ENCODE measurements around the gene PRKG1.

Gene PRKG1

GRCh38 chr10:52250510-52250909, 1176.2 kb downstream of the PRKG1 start:
- DNase-seq (ENCODE audit: low read depth, low spot score): no peak

- DNase-seq (ENCODE audit: low read depth, low spot score): no peak
Observed at GRCh38 chr10:52252307-52252706, 1178.0 kb downstream of the PRKG1 start.

GRCh38 chr10:52256832-52257691, 1182.8 kb downstream of the PRKG1 start:
- DNase-seq (ENCODE audit: low read depth, low spot score): no peak

GRCh38 chr10:52257692-52258075, 1183.4 kb downstream of the PRKG1 start:
- no peak for DNase-seq (ENCODE audit: low read depth, low spot score)

GRCh38 chr10:52258799-52259425, 1184.6 kb downstream of the PRKG1 start:
- no peak for DNase-seq (ENCODE audit: low read depth, low spot score)

GRCh38 chr10:52259426-52259812, 1185.1 kb downstream of the PRKG1 start:
- no peak for DNase-seq (ENCODE audit: low read depth, low spot score)

- no peak for DNase-seq (ENCODE audit: low read depth, low spot score)
Observed at GRCh38 chr10:52261362-52261761, 1187.1 kb downstream of the PRKG1 start.

- DNase-seq (ENCODE audit: low read depth, low spot score): no peak
Observed at GRCh38 chr10:52265131-52265926, 1191.0 kb downstream of the PRKG1 start.

- no peak for DNase-seq (ENCODE audit: low read depth, low spot score)
Observed at GRCh38 chr10:52266858-52267257, 1192.6 kb downstream of the PRKG1 start.

- no peak for DNase-seq (ENCODE audit: low read depth, low spot score)
Observed at GRCh38 chr10:52268790-52269189, 1194.5 kb downstream of the PRKG1 start.

- DNase-seq (ENCODE audit: low read depth, low spot score): no peak
Observed at GRCh38 chr10:52269233-52269632, 1194.9 kb downstream of the PRKG1 start.

- no peak for DNase-seq (ENCODE audit: low read depth, low spot score)
Observed at GRCh38 chr10:52276163-52276562, 1201.9 kb downstream of the PRKG1 start.

GRCh38 chr10:52276986-52277385, 1202.7 kb downstream of the PRKG1 start:
- DNase-seq (ENCODE audit: low read depth, low spot score): peak; percentile 66

GRCh38 chr10:52279546-52279945, 1205.3 kb downstream of the PRKG1 start:
- DNase-seq (ENCODE audit: low read depth, low spot score): no peak

- DNase-seq (ENCODE audit: low read depth, low spot score): no peak
Observed at GRCh38 chr10:52280051-52280450, 1205.8 kb downstream of the PRKG1 start.

GRCh38 chr10:52283174-52283573, 1208.9 kb downstream of the PRKG1 start:
- no peak for DNase-seq (ENCODE audit: low read depth, low spot score)

GRCh38 chr10:52284416-52285013, 1210.2 kb downstream of the PRKG1 start:
- peak; percentile 25 for DNase-seq (ENCODE audit: low read depth, low spot score)

- no peak for DNase-seq (ENCODE audit: low read depth, low spot score)
Observed at GRCh38 chr10:52287866-52288265, 1213.6 kb downstream of the PRKG1 start.

- DNase-seq (ENCODE audit: low read depth, low spot score): peak; percentile 28
Observed at GRCh38 chr10:52297747-52298146, 1223.5 kb downstream of the PRKG1 start.

GRCh38 chr10:52300599-52301277, 1226.5 kb downstream of the PRKG1 start:
- DNase-seq (ENCODE audit: low read depth, low spot score): no peak
